Stimulated activated CD8-positive, alpha-beta memory T cell treated with anti-CD3 and anti-CD28 coated beads, Interleukin-7, amount 100 ng/mL, for 1 hour (primary cell): ENCODE data around the gene XRN2.

ENCODE experiments used
- DNase-seq, 2 donors: peaks; one replicate each; pipeline ENCODE4 v3.0.0-alpha.2; 2020; ENCODE audit warnings: low read depth in 2 of 2

XRN2 gene

DNA sequence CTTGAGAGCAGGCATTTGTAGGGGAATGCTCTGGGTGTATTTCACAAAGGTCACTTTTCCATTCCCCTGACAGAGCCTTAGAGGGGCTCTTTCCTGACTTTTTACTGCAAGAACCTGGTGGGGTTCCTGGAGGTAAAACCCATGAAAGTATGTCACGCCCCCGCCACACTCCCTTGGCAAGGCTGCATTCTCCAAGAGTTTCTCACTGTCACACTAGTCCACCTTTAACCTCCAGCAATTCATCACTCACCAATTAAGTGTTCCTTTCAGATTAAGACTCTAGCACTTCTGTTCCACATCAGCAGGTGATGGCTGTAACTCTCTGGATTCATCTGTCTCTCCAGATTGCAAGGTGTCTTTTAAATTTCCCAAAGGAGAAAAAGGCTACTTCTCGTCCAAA is 126.9 kb downstream of the XRN2 start:
- DNase-seq, result no peak

DNA sequence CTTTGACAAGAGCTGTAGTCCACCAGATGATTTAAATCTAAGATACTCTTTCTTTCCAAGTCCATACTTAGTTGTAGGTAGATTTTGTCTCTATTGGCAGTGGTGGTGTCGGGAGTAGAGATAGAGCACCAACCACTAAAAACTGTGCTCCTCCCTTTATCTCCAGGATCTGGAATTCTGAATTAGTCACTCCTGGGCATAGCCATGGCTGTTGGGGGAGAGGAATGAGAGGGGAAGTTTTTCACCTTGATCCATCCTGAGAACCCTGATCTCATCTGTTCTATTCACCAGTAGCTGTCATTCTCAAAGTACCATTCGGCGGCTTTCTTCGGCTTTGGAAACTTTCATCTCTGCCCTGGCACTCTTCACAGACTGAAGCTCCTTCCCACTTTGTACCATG is 129.8 kb downstream of the XRN2 start:
- DNase-seq, result no peak

DNA sequence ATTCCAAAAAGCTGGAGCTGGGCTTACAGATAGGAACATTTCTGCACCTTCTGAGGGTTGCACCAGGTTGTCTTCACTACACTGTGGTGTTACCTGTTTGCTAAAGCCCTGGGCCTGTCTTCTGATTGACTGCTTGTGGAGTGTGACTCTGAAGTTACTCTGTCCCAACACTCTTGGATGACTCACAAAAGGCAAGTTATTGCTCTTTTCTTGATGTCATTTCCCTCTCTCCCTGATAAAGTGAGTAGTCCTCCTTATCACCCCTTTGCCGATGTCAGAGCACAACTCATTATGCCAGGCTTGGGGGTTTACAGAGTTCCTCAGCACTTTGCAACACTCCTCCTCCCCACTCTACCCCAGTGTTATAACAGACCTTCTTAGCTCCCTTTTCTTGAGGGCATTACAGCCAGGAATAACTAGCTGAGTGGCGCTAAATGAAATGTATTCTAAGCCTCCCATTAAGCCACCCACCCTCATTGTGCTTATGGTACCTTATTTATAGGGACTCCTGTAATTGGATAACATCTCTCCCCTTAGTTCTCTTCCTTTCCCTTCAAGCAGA is 130.3 kb downstream of the XRN2 start:
- no peak for DNase-seq

DNA sequence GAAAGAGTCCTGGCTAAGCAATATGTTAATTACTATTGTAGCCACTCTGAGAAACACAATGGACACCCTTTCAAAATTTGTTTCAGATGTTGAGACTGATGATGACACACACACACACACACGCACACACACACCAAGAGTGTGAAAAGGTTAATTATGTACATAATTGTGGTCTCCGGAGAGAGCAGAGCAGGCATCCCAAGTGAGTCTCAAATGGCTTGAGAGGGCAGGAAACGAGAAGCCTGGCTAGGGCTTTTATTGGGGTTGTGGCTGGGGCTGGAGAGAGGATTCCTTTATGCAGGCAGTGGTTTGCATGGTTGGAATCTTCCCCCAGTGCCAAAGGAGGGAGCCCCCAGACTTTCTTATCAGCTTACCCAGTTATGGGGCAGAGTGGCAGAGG is 132.4 kb downstream of the XRN2 start:
- DNase-seq, result no peak

DNA sequence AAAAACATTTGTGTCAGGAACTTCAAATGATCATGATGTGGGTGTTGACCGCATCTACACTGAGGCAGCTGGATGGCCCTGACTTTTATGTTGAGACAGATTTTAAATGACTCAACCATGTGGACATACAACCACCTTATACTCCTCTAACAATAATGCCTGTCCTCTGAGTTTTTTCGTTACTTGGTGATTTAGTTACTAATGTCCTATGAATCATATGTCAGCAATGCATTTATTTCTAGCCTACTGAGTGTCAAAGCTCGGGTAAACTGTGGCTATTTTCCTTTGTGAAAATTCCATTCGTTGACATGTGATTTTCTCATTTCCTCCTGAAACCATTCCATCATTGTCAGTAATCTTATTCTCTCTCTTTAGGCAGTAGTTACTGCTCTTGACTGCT is 133.1 kb downstream of the XRN2 start:
- no peak for DNase-seq

DNA sequence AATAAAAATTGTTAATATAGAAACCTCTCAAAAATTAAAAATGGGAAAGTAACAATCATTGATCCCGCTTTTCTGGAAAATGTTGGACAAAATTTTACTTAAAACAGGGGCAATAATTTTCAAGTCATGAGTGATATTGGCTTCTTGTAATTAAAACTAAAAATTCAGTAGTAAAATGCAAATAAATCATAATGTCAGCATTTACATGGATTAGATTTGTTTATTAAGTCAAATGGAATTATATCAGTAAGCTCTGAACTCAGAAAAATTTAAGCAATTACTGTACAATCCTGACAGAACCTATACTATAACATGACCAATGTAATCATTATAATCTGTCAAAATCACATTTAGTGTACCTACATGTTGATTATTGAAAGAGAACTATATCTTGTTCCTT is 134.1 kb downstream of the XRN2 start:
- no peak for DNase-seq

DNA sequence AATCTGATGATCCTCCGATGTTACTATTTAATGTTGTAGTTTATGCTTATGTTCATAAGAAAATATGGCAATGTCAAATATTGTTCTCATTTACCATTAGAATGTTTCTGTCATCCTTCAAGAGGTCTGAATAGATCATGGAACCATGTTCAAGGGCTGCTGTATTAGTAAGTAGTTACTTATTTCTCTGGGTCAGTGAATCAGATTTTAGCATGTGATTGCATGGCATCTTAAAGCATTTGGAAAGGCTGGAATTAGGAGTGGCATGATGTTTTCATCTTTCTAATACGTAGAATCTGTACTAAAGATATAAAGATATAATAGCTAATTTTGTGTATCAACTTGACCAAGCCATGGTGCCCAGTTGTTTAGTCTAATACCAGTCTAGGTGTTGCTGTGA is 134.7 kb downstream of the XRN2 start:
- DNase-seq, result no peak
